Testis (tissue), 3 donors: ENCODE data around the gene ZNF687. TPM values are rescaled to one million over a fixed set of nuclear protein-coding genes. Genes with fewer than 3 reads are reported as not detected.

Experiments
- DNase-seq: peaks from one replicate; pipeline ENCODE4 v3.0.0-alpha.2; 2019
- H3K27ac ChIP-seq, 2 donors: fragments of 200-600 bp; sonication (generic); one replicate each; pipeline ENCODE4 v1.5.1; 2019
- H3K27me3 ChIP-seq: fragments of 200-600 bp; sonication (generic); one replicate; pipeline ENCODE4 v1.5.1; 2019
- H3K36me3 ChIP-seq: fragments of 200-600 bp; sonication (generic); one replicate; pipeline ENCODE4 v1.5.1; 2017; ENCODE audit warnings: low read depth; ENCODE audit errors: missing control alignments
- H3K4me1 ChIP-seq: fragments of 200-600 bp; sonication (generic); one replicate; pipeline ENCODE4 v1.5.1; 2019
- H3K4me3 ChIP-seq, 2 donors: fragments of 200-600 bp; sonication (generic); one replicate each; pipeline ENCODE4 v1.5.1; 2017 to 2019
- H3K9me3 ChIP-seq: fragments of 200-600 bp; sonication (generic); one replicate; pipeline ENCODE4 v1.5.1; 2017
- POLR2A ChIP-seq: fragments of 450-650 bp; IDR thresholded peaks from one replicate; pipeline ENCODE4 v1.6.1; 2017; ENCODE audit warnings: antibody characterized with exemption, mild to moderate bottlenecking, moderate library complexity
- WGBS, 2 donors: methylation state at CpG; one replicate each; pipeline ENCODE4 v1.1.5; 2018; 5-methylcytosine and 5-hydroxymethylcytosine counted together
- intact Hi-C: fragments of 100-400 bp; cut with DNase I; formaldehyde crosslinking; loops from one replicate; pipeline ENCODE4 v1.15.1; 2023; ENCODE audit warnings: low total_unique reads
- polyA plus RNA-seq: library from polyadenylated mRNA; stranded (reverse); fragments of 350-450 nt; fragmentation: Illumina TruSeq; extraction: RNeasy Lipid Tissue Mini Kit (QIAGEN cat#74804); gene quantifications from one replicate; pipeline ENCODE4 v1.2.3, GENCODE V29; 2014; ENCODE audit warnings: low read depth, low replicate concordance; ENCODE audit not compliant: insufficient read depth
- total RNA-seq, 2 donors: library from RNA; depleted of rRNA; stranded (reverse); fragments of >200 nt; gene quantifications; one replicate each; pipeline ENCODE4 v1.2.3, GENCODE V29; 2016
- TF ChIP-seq, protein P1 (sequence below), 3 experiments: fragments of 450-650 bp in 2 of 3; fragments of 200-600 bp in 1 of 3; sonication (generic) in 1 of 3; IDR thresholded peaks; one replicate each; pipeline ENCODE4 v1.5.1; 2016 to 2019; ENCODE audit warnings: antibody characterized with exemption in 3 of 3, mild to moderate bottlenecking in 2 of 3, moderate library complexity in 1 of 3

The ZNF687 gene
- total and polyA plus RNA-seq, 3 donors from 2014 or later, result 38.4 to 58.2 (median 39.9) TPM

DNA sequence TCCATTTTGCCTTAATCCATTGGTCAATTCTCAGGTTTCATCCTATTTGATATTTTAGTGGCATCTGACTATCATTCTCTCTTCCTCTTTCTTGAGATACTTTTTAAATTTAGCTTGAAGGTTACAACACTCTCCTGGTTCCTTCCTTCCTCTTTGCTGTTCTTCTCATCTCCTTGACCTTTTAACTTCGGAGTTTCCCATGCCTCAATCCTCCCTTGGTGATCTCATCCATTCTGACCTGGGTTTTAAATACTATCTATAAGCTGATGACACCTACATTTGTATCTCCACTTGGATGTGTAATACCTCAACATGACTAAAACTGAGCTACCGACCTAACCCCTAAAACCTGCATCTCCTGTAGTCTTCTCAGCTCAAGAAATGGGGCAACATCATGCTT, 4.8 kb upstream of the ZNF687 start:
- Histone ChIP-seq H3K36me3 (no peaks in the 10 kb centered on the region), H3K9me3 (no peaks in the 10 kb centered on the region), H3K27ac (no peak overlapping the region), H3K4me3 (no peak overlapping the region), H3K4me1 (peaks cover 4% of the 10 kb centered on the region), H3K27me3 (no peaks in the 10 kb centered on the region)
- DNase-seq, result no peak
- intact Hi-C loops, result no loop called here
- TF ChIP-seq, protein P1, sequence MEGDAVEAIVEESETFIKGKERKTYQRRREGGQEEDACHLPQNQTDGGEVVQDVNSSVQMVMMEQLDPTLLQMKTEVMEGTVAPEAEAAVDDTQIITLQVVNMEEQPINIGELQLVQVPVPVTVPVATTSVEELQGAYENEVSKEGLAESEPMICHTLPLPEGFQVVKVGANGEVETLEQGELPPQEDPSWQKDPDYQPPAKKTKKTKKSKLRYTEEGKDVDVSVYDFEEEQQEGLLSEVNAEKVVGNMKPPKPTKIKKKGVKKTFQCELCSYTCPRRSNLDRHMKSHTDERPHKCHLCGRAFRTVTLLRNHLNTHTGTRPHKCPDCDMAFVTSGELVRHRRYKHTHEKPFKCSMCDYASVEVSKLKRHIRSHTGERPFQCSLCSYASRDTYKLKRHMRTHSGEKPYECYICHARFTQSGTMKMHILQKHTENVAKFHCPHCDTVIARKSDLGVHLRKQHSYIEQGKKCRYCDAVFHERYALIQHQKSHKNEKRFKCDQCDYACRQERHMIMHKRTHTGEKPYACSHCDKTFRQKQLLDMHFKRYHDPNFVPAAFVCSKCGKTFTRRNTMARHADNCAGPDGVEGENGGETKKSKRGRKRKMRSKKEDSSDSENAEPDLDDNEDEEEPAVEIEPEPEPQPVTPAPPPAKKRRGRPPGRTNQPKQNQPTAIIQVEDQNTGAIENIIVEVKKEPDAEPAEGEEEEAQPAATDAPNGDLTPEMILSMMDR (IDR thresholded peaks at IDR 0.05), result no peak
- no peak for TF ChIP-seq POLR2A
- whole genome bisulfite sequencing, 2 donors, result 78% methylated on average over 2 of the region's 2 CpGs

DNA sequence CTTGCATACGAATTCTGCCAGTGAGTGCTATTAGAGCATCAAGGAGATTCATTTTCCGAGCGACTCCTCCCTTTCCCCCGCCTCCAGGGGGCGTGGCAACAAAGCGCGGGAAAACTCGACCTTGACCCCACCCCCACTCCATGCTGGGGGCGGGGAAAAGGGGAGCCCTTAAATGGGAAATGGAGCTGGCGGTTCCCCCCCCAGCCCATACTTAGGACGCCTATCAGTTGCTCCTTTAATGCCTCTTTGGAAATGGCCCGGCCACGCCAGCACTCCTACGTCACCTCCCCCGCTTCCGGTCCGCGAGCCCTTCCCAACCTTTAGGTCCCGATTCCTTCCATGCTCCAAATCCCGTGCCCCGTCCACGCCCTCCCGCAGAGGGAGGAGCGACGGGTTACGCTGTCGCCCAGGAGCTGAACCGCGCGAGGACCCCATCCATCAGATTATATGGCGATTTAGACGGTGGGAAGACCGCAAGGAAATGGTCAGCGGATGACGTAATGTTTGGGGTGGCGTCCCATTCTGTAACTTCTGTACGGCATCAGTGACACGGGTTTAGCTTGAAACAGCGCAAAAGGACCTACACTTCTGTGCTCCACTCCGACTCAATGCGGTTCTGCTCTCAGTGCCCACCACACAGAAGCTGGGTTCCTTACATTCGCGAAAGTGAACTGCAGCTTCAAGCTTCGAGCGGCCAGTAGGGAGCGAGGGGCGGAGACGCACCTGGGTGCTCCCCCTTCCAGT, 702 bp upstream of the ZNF687 start:
- Histone ChIP-seq H3K27ac (peak overlapping the region; percentile 94 to 99), H3K4me3 (peak overlapping the region; percentile 61 to 85), H3K27me3 (no peaks in the 10 kb centered on the region), H3K4me1 (peaks cover 19% of the 10 kb centered on the region), H3K36me3 (no peaks in the 10 kb centered on the region), H3K9me3 (no peaks in the 10 kb centered on the region)
- intact Hi-C loops, result no loop called here
- 0 to 1% methylated on average over 38 to 48 of the region's 48 CpGs for WGBS, 2 donors
- no peak for TF ChIP-seq POLR2A
- TF ChIP-seq, protein P1 (IDR thresholded peaks at IDR 0.05), result peak; percentile 45 to 68 (median 68)
- peak; percentile 94 for DNase-seq

DNA sequence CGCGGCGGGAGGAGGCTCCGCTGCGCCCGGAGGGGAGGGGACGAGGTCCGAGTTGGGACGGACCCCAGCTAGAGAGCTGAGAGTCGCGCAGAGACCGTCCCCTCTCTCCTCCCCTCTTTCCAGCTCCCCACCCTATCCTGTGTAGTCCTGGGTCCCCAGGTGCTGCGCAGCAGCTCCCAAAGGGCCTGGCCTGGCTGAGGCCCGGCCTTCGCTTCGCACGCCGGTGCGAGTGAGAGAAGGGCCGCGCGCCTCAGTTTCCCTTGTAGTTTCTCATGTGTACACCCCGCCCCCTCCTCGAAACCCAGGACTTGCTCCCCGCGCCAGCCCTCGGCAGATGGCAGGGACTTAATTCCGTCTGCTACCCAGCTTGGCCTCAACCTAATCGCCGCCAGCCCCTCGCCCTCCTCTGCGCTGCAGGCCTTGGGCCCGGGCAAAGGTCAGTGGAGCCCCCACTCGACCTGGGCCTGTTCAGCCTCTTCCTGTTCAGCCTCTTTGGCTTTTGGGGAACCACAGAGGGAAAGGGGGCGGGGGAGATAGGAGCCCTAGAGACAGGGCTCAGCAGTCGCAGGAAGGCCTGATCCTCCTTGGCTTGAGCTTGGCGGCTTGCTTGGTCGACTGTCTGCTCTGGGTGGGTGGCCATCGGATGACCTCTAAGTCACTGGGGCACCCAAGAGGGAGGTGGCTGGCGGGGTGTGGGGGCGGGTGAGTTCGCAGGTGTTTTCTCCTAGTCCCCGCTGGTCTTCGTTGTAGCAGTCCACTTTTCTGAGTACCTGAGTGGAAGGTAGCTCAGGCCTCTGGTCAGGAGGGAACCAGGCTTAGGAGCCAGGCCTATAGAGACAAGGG, 1.0 kb downstream of the ZNF687 start:
- 1 to 3% methylated on average over 23 to 44 of the region's 44 CpGs for WGBS, 2 donors
- peak; percentile 47 for DNase-seq
- intact Hi-C loops, result no loop called here
- H3K27me3 ChIP-seq, result no peaks in the 10 kb centered on the region
- peak overlapping the region; percentile 61 to 85 for H3K4me3 ChIP-seq
- H3K36me3 ChIP-seq, result no peaks in the 10 kb centered on the region
- H3K27ac ChIP-seq, result peak overlapping the region; percentile 94 to 99
- TF ChIP-seq POLR2A, result no peak
- TF ChIP-seq, protein P1 (IDR thresholded peaks at IDR 0.05), result no peak
- peaks cover 19% of the 10 kb centered on the region for H3K4me1 ChIP-seq
- H3K9me3 ChIP-seq, result no peaks in the 10 kb centered on the region

DNA sequence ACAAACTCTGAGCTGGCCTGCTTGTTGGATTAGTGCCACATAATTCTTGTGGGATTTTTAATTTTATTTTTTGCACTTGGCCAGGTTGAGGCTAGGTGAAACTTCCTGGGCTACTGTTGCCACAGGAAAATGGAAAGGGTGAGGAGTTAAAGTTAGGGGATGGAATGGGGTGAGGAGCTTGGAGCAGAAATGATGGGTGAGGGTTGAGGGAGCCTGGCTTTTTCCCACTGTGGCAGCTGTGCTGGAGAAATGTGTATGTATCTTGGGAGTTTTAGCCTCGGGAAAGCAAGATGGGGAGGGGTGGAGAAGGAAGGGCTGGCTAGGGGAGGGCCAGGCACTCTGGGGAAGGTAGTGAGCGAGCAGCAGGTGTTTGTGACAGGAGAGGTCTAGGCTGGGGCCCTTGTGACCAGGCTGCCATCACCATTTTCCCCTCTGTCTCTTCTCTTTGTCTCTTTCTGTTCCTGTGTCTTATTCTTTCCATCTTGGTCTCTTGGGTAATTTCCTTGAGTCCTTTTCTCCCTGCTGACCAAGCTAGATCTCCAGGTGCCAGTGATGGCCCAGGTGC, 2.0 kb downstream of the ZNF687 start:
- intact Hi-C loops, result no loop called here
- Histone ChIP-seq H3K4me3 (no peak overlapping the region), H3K27ac (peak overlapping the region in 1 of 2 donors; percentile 94), H3K4me1 (peaks cover 19% of the 10 kb centered on the region), H3K9me3 (no peaks in the 10 kb centered on the region), H3K27me3 (no peaks in the 10 kb centered on the region), H3K36me3 (no peaks in the 10 kb centered on the region)
- TF ChIP-seq POLR2A, result no peak
- TF ChIP-seq, protein P1 (IDR thresholded peaks at IDR 0.05), result no peak
- no peak for DNase-seq
- WGBS, 2 donors, result 55 to 56% methylated on average over 2 of the region's 2 CpGs
